HG03575 (cell line): Measurements from ENCODE around the gene CALML3.

Source experiments
- ATAC-seq: cut with Tn5 transposase; IDR thresholded peaks from one replicate; pipeline ENCODE4 v1.9.1; 2021; ENCODE audit not compliant: unreplicated experiment, insufficient number of reproducible peaks, low FRiP score; ENCODE audit errors: extremely low read depth

The CALML3 gene

DNA sequence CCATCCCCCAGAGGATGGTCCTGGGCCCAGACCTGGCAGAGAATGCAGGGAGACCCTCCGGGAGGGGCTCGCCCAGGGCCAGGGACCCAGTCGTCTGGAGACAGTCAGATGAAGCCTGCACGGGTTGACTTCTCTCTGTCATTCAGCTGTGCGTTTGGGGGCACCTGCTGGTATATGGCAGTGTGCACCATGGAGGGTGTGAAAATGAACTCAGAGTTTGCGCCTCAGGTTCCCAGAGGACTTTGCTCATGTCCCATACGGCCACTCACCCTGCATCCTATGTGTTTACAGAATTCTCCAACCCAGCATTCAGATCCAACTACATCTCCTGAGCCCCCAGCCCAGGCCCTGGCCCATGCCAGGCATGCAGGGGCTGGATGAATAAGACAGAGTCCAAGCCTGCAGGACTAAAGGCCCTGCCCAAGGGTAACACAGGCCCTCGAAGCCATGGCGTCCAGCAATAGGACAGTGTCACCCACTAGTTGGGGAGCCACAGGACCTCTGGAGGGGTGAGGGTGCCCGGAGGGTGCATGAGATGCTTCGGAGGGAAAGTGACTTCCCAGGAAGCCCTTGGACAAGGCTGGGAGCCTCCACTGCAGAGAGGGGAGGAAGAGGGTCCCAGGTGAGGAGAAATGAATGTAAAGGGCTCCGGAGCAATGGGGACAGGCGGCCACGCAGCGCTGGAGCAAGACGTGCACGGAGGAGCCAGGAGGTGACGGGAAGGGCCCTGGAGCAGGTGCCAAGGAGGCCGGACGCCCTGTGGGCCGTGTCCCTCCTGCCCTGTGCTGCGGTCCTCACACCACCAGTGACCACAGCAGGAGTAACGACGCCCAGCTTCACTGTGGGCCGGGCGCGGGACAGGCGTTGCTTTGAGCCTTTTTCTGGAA lies 36.3 kb downstream of the CALML3 start:
- ATAC-seq = no peak

DNA sequence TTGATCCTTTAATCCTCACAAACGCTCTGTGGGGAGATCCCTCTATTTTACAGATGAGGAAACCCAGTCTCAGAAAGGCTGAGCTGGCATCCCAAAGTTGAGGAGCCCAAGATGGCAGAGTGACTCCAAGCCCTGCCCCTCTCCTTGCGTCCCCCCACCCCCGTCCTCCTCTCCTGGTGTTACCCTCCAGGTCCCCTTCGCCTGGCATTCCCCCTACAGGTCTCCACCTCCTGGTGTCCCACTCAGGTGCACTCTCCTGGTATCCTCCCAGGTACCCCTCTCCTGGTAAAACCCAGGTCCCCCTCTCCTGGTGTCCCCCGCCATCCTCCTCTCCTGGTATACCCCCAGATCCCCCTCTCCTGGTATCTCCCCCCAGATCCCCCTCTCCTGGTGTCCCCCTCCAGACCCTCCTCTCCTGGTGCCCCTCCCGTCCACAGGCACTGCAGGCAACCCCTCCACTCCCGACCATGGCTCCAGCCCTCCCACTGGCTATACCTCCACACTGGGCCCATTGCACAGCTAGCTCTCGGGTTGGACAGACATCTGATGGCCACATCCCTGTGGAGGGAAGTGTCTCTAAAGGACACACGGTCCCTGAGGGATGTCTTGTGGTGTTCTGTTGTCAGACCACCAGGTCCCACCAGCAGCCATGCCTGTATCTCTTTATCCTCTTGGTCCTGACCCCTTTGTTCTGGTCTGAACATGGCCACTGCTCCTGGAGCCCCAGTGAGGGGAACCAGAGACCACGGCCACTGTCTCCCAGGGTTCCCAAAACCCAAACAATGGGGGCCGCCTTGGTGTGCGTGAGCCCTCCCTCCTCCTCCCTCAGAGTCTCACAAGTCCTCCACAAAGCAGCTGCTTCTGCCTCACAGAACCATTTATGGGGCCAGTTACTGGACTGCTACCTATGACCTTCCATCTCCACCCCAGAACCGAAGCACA lies 37.2 kb downstream of the CALML3 start:
- ATAC-seq = no peak

DNA sequence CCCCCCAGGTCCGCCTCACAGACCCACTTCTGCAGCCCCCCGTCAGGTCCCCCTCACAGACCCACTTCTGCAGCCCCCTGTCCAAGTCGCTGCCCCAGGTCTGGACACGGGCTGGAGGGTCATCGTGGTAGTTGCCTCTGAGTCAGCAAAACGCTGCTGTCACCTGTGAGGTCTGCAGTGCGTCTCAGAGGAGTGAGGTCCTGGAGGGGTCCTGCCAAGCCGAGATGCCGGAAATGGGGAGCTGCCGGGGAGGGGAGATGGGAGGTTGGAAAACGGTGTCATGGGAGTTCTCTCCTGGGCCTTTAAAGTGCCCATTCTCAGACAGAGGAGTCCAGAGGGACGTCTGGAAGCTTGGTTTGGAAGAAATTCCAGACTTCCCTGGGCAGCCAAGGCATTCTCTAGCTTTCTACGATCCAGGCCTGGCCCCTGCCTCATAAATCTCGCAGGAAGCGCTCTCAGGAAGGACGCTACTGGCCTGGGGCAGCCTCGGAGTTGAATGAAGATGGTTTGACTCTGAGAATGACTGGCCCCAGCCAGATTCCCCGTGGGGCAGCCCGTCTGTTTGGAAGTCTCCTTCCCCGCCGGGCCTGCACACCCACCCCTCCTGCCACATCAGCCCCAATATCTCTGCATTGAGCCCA lies 38.7 kb downstream of the CALML3 start:
- no peak for ATAC-seq

GRCh38 chr10:5563991-5564536 lies 39.3 kb downstream of the CALML3 start:
- ATAC-seq = no peak

DNA sequence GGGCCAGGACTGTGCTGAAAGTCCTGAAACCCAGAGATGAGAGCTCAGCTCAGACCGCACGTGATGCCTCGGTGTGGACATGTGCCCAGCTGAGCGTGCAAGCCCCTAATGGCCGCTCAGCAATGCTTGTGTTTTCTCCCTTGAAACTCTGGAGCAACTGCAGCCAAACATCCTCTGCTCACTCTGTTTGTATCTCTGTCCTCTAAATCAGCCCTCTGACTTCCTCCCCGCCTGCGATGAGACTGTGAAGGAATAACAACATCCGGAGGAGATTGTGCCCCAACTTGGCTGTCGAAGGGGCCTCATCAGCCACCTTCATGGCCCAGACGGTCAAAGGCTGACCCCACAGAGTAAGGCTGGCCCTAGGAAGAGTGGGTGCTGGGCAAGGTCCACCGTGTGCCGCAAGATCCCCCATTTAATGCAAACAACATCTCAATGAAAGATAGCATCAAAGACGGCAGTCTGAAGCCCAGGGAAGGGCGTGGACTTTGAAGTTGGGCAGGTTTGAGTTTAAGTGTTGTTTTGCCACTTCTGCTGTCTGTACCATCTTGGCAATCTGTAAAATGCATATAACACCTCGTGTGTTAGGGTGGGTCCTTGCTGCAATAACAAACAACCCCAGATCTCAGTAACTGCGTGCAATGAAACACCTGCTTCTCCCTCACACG lies 39.9 kb downstream of the CALML3 start:
- ATAC-seq = no peak

DNA sequence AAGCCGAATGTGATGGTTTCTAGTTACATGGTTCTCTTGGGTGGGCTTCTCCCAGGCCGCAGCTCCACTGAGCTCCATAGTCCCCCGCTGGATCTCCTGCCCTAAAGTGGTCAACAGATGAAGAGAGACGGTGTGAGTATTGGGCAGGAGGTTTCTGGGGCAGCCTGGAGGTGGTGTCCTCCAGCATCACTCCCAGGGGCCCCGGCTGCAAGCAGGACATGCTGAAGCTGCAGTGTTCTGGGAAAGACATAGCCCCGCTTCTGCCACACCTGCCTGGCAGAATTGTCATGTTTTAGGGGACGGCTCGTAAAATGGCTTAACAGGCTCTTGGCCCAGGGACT lies 40.4 kb downstream of the CALML3 start:
- no peak for ATAC-seq

DNA sequence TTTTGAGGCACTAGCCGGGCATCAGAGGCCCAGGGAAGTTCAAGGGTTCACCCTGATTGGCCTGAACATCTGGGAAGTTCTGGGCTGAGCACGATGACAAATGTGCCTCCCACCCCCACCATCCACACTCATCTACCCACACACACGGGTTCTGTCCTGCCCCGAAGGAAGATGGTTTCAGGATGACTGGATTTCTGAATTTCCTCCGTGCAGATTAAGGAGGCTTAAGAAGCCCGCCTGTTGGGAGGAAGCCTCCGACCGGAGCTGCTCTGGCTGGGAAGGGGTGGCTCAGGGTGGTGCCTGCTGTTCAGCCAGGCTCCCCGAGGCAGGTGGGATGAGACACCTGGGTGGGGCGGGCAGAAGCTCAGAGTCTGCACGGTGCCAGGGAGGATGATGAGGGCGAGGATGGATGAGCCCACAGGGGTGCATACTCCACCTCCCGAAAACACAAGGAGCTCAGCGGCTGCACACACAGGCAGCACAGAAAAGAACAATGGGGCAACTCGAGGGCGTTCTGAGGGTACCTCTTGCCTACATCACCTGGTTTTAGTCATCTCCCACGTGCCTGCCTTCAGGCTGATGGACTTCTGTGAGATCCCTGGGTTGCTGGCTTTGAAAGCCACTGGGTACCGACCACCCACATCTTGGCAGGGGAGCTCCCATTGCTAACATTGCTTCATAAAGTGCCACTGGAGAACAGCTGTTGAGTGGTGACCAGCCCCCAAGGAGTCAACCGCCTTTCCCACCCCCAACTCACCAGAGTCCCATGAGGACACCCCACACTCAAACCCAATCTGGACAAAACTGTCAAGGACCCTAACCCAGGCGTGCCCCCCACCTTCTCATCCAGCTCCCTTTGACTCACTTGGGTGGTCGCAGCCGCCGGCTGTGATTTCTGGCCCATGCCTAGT lies 41.2 kb downstream of the CALML3 start:
- ATAC-seq = no peak

DNA sequence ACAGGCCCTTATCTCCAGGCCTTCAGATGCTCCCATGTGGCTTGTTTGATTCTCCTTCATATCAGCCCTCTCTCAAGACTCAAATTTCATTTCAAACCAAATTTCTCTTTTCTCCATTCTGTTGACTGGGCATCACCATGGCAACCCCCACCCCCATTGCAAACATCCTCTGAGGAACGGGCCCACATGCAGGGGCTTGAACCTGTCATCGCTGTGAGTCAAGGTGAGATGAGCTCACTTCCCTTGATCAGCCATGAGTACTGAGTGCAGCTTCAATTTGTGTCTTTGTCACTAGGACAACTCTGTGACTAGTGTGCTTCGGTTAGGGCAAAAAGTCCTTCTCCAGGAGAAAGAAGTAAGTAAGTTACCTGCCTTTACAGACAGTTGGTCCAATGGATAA lies 41.9 kb downstream of the CALML3 start:
- no peak for ATAC-seq

- no peak for ATAC-seq
Observed at GRCh38 chr10:5567477-5567876, 42.7 kb downstream of the CALML3 start.

DNA sequence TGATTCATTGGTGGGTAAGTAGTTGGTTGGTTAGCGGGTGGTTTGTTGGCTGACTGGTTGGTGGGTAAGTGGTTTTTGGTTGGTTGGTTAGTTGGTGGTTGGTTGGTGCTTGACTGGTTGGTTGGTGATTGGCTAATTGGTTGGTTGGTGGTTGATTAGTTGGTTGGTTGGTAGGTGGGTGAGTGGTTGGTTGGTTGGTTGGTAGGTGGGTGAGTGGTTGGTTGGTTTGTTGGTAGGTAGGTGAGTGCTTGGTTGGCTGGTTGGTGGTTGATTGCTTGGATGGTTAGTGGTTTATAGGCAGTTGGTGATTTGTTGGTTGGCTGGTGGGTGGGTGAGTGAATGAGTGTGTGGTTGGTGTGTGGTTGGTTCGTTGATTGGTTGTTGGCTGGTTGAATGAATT lies 44.2 kb downstream of the CALML3 start:
- ATAC-seq = no peak

GRCh38 chr10:5569568-5569967 lies 44.8 kb downstream of the CALML3 start:
- ATAC-seq = no peak

GRCh38 chr10:5570007-5570655 lies 45.4 kb downstream of the CALML3 start:
- no peak for ATAC-seq

DNA sequence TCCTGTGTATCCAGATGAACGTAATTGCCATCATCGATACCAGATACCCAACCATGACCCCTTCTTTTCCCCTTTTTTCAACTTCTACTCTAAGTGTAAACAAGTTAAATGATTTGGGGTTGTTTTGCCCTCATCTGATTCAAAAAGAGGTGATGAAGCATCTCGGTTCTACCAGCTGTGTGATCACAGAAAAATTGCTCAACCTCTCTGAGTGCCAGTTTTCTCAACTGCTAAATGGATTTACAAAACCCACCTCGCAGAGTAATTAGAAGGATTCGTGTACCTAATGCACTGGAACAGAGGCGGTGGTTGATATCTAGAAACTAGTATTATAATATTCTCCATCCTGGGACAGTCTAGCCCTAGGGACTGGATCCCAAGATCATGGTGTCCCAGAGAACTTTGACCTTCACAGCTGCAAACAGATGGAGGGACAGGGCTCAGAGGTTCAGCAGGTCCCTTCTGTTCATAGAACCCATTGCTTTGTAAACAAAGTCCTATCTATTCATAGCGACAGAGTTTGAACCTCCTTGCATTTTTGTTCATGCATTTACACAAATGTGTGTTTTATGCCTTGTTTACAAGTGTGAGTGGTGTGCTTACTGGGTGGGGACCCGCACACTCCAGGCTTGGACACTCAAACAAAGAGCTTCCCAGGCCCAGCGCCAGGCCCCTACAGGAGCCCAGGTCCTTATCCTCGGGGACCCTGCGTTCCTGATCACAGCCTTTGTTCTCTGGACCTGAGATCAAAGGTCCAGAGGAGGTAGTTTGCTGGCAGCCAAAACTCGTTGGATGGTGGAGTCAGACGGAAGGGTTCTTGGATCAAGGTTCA lies 46.4 kb downstream of the CALML3 start:
- no peak for ATAC-seq

DNA sequence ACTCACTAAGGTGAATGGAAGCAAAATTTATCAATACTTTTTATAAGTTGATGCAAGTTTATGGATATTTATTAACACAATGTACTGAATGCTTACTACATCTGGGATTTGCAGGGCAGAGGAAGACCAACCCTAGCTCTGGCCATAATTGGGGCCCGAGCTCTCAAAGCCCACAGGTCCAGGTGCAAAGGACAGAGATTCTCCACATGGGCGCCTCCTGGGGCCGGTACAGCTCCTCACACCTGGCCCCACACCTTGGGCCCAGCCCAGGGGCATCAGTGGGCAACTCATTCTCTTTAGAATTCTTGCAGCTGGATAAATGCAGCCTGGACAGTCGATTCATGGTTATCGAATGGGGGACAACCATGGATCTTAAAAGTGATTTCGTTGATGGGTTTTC lies 47.1 kb downstream of the CALML3 start:
- ATAC-seq = no peak

DNA sequence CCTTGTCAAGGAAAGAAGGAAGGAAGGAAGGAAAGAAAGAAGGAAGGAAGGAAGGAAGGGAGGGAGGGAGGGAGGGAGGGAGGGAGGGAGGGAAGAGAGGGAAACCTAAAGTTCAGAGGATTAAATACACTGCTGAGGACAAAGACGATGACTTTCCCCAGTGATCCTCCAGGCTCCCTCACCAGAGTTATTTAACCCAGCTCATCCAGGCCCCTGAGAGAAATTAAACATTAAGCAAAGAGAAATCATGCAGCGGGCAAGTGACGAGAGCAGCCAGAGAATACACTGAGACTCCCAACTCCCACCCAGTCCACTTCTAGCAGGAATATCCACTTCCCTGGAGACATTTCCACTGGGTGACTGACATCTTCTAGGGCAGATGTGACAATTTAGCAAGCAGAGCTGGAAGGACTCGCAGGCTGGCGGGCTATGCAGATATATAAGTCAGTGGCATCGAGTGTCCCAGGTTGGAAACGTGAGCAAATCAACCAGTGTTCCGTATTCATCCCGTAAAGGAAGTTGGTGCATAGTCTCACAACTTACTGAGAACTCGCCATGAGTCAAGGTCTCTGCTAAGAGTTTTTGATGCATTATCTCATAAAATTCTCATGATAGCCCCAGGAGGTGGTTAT lies 48.7 kb downstream of the CALML3 start:
- ATAC-seq = no peak

DNA sequence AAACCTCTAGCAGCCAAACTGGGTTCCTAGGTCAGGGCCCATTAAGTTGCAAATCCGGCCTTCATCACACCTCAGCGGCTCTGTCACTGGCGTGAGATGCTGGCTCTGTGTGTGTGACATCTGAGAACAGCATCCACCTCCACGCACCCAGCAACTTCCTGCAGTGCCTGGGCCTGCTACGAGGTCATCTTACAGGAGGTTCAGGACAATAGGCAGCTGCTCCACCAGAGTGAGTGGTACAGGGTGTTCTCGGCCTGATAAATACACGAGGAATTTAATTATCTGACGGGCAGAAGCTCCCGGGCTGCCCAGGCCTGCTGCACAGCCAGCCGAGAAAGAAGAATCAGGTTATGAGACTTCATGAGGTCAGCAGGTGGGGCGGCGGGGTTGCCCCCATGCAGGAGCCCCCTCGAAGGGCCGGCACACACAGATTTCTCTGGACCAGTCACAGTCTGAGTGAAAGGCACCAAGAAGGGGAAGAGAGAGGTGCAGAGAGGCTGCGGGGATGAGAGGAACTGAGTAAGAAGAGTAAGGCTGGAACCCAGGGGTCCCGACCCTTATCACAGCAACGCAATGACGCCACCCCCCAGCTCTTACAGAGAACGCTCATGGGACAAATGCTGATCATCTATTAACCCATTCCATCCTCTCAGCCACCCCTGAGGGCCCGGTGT lies 49.3 kb downstream of the CALML3 start:
- ATAC-seq = no peak
